Breast epithelium (tissue), 4 donors: ENCODE data around the gene VENTX. TPM values are rescaled to one million over a fixed set of nuclear protein-coding genes. Genes with fewer than 3 reads are reported as not detected.

Experiments
- DNase-seq, 2 donors: peaks; one replicate each; pipeline ENCODE4 v3.0.0-alpha.2; 2019; ENCODE audit warnings: low spot score in 2 of 2
- H3K27ac ChIP-seq, 2 donors: fragments of 200-600 bp; sonication (generic) in 1 of 2; one replicate each; pipeline ENCODE4 v1.5.1; 2016 to 2019; ENCODE audit warnings: mild to moderate bottlenecking in 1 of 2
- H3K27me3 ChIP-seq, 2 donors: fragments of 200-600 bp; sonication (generic) in 1 of 2; one replicate each; pipeline versions ENCODE4 v1.5.1 to v1.6.0; 2017 to 2019; ENCODE audit warnings: control low read depth in 1 of 2, mild to moderate bottlenecking in 1 of 2
- H3K36me3 ChIP-seq: fragments of 200-600 bp; one replicate; pipeline ENCODE4 v1.5.1; 2019
- H3K4me1 ChIP-seq, 2 donors: fragments of 200-600 bp; sonication (generic); one replicate each; pipeline ENCODE4 v1.5.1; 2016 to 2019; ENCODE audit warnings: control low read depth in 1 of 2
- H3K4me3 ChIP-seq, 3 donors: fragments of 200-600 bp; sonication (generic); 1 replicate in 2 of 3; 2 replicates in 1 of 3; pipeline ENCODE4 v1.5.1; 2016 to 2019; ENCODE audit warnings: mild to moderate bottlenecking in 3 of 3, moderate library complexity in 2 of 3
- H3K9me3 ChIP-seq, 2 donors: fragments of 200-600 bp; sonication (generic) in 1 of 2; one replicate each; pipeline ENCODE4 v1.5.1; 2016 to 2019; ENCODE audit warnings: control low read depth in 1 of 2
- CTCF ChIP-seq, 3 donors: fragments of 450-650 bp; IDR thresholded peaks; one replicate each; pipeline ENCODE4 v1.5.1; 2016 to 2017; ENCODE audit warnings: antibody characterized with exemption in 3 of 3, mild to moderate bottlenecking in 3 of 3, moderate library complexity in 3 of 3
- POLR2A ChIP-seq: fragments of 450-650 bp; IDR thresholded peaks from one replicate; pipeline ENCODE4 v1.6.1; 2016; ENCODE audit warnings: antibody characterized with exemption, mild to moderate bottlenecking, moderate library complexity
- POLR2AphosphoS5 ChIP-seq, 3 donors: sonication (generic); formaldehyde crosslinking; IDR thresholded peaks; one replicate each; pipeline ENCODE4 v1.6.1; 2017; ENCODE audit warnings: antibody characterized with exemption in 3 of 3
- intact Hi-C: fragments of 100-400 bp; cut with DNase I; formaldehyde crosslinking; loops from one replicate; pipeline ENCODE4 v1.15.1; 2023; ENCODE audit warnings: low total_unique reads
- total RNA-seq, 3 donors: library from RNA; depleted of rRNA; stranded (reverse); fragments of >200 nt; gene quantifications; one replicate each; pipeline ENCODE4 v1.1.0, GENCODE V29; 2016

Gene VENTX, protein sequence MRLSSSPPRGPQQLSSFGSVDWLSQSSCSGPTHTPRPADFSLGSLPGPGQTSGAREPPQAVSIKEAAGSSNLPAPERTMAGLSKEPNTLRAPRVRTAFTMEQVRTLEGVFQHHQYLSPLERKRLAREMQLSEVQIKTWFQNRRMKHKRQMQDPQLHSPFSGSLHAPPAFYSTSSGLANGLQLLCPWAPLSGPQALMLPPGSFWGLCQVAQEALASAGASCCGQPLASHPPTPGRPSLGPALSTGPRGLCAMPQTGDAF
- total RNA-seq: 1 to 10 TPM in 1 of 3 donors, under 1 TPM in 2; 0.33 to 4.6 (median 0.73) TPM

GRCh38 chr10:133237588-133238465, at the start of gene VENTX:
TSS of gene VENTX (plus strand) at chr10:133237855. CDS start at chr10:133237915, 60 bp downstream.
- intact Hi-C loops: no loop called here
- Histone ChIP-seq H3K4me1 (peaks cover 0 to 4% of the 10 kb centered on the region in 2 donors), H3K4me3 (peak within 1 kb of the TSS; percentile 13 to 53 (median 34)), H3K9me3 (no peaks in the 10 kb centered on the region), H3K27ac (no peak within 1 kb of the TSS), H3K36me3 (no peaks in the 10 kb centered on the region), H3K27me3 (peaks cover 18 to 95% of the 10 kb centered on the region in 2 donors)
- DNase-seq: no peak
- TF ChIP-seq POLR2A: no peak
- no peak for TF ChIP-seq POLR2AphosphoS5 (IDR thresholded peaks at IDR 0.05)
- no peak for TF ChIP-seq CTCF (IDR thresholded peaks at IDR 0.05)

DNA sequence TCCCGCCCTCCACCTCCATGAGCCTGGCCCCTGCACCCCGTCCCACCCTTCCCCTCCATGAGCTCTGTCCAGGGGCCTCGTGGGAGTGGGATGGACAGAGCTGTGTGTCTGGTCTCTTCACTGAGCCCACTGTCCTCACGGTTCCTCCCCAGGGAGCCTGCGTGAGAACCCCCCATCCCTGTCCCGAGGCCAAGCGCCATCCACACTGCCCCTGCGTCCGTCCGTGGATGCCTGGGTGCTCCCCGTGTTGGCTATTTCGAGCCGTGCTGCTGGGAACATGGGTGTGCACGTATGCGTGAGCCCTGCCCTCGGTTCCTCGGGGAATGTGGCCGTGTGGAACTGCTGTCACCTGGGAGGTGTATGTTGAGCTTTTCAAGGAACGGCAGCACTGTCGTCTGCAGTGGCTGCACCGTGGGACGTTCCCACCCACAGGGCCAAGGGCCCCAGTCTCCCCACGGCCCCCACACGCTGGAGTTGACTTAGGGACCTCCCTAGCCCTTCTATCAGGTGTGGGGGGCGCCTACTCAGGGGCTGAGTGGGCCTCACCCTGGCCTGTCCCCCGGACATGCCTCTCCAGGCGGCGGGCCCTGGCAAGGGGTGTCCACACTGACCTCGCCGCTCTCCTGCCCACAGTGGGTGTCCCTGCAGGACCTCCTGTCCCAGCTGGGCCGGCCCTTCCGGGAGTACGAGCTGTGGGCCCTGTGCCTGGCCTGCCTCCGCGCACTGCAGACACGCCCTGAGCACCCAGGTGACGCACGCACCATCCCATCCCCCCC, 49.6 kb upstream of the VENTX start:
- Histone ChIP-seq H3K4me3 (no peak overlapping the region), H3K27me3 (no peaks in the 10 kb centered on the region), H3K27ac (no peak overlapping the region), H3K4me1 (no peaks in the 10 kb centered on the region), H3K9me3 (peaks cover 4 to 15% of the 10 kb centered on the region in 2 donors), H3K36me3 (no peaks in the 10 kb centered on the region)
- intact Hi-C loops: no loop called here
- TF ChIP-seq POLR2A: no peak
- TF ChIP-seq CTCF (IDR thresholded peaks at IDR 0.05): no peak
- no peak for TF ChIP-seq POLR2AphosphoS5 (IDR thresholded peaks at IDR 0.05)
- DNase-seq: no peak

- H3K4me3 ChIP-seq: no peak overlapping the region
- intact Hi-C loops: no loop called here
- DNase-seq: no peak
- H3K27ac ChIP-seq: no peak overlapping the region
- no peaks in the 10 kb centered on the region for H3K4me1 ChIP-seq
- no peaks in the 10 kb centered on the region for H3K27me3 ChIP-seq
- H3K9me3 ChIP-seq: peaks cover 6 to 20% of the 10 kb centered on the region in 2 donors
- no peaks in the 10 kb centered on the region for H3K36me3 ChIP-seq
- TF ChIP-seq POLR2AphosphoS5 (IDR thresholded peaks at IDR 0.05): no peak
- no peak for TF ChIP-seq CTCF (IDR thresholded peaks at IDR 0.05)
- no peak for TF ChIP-seq POLR2A
Measured at GRCh38 chr10:133189256-133189655, 48.4 kb upstream of the VENTX start.

- Histone ChIP-seq H3K36me3 (no peaks in the 10 kb centered on the region), H3K27ac (no peak overlapping the region), H3K27me3 (no peaks in the 10 kb centered on the region), H3K4me1 (no peaks in the 10 kb centered on the region), H3K9me3 (peaks cover 6 to 20% of the 10 kb centered on the region in 2 donors), H3K4me3 (no peak overlapping the region)
- DNase-seq: no peak
- intact Hi-C loops: no loop called here
- TF ChIP-seq CTCF (IDR thresholded peaks at IDR 0.05) (no peak), POLR2A (no peak), POLR2AphosphoS5 (IDR thresholded peaks at IDR 0.05) (no peak)
Measured at GRCh38 chr10:133189726-133190125, 47.9 kb upstream of the VENTX start.
